ENCODE data around the gene TPX2.

The TPX2 gene

DNA sequence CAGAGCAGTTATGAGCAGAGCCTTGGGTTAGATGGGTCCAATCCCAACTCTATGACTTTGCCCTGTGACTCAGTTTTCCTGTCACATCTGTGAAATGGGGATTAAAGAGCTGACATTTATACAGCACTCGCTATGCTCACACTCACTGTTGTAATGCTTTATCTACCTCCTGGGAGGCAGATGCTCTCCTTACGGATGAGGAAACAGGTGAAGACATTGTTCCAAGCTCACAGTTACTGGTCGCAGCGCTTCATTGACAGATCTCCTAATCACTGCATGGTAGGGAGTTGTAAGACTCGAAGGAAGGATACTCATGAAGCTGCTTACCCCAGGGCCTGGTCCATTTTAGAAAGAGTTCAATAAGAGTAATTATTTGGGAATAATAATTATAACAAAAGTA lies 77.1 kb downstream of the TPX2 start:
- Mint-ChIP-seq H3K36me3 (ENCODE audit: low read depth) (no peaks in the 10 kb centered on the region), H3K27me3 (ENCODE audit: low read depth) (peaks cover 3% of the 10 kb centered on the region), H3K4me3 (no peak overlapping the region), H3K9me3 (no peaks in the 10 kb centered on the region), H3K27ac (no peak overlapping the region), H3K4me1 (peaks cover 64% of the 10 kb centered on the region)
- TF ChIP-seq, protein P1, sequence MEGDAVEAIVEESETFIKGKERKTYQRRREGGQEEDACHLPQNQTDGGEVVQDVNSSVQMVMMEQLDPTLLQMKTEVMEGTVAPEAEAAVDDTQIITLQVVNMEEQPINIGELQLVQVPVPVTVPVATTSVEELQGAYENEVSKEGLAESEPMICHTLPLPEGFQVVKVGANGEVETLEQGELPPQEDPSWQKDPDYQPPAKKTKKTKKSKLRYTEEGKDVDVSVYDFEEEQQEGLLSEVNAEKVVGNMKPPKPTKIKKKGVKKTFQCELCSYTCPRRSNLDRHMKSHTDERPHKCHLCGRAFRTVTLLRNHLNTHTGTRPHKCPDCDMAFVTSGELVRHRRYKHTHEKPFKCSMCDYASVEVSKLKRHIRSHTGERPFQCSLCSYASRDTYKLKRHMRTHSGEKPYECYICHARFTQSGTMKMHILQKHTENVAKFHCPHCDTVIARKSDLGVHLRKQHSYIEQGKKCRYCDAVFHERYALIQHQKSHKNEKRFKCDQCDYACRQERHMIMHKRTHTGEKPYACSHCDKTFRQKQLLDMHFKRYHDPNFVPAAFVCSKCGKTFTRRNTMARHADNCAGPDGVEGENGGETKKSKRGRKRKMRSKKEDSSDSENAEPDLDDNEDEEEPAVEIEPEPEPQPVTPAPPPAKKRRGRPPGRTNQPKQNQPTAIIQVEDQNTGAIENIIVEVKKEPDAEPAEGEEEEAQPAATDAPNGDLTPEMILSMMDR (IDR thresholded peaks at IDR 0.05; ENCODE audit: unreplicated experiment in 3 of 3): no peak

DNA sequence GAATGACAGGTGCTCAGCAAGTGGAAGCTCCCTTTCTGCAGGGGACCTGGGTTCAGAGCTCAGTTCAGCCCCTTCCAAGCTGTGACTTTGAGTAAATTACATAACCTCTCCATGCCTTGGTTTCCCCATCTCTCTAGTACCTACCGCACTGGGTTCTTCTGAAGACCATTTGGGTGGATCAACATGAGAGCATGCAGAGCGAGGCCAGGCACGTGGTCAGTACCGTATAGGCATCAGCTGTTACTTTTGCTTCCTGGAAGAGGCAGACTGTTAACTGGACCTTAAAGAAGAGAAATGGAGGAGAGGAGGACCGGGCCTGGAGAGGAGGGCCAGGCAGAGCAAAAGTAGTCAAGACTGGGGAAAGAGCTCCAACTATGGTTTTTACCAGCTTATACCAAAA lies 78.4 kb downstream of the TPX2 start:
- TF ChIP-seq, protein P1 (IDR thresholded peaks at IDR 0.05; ENCODE audit: unreplicated experiment in 3 of 3): no peak
- no peaks in the 10 kb centered on the region for H3K36me3 Mint-ChIP-seq (ENCODE audit: low read depth)
- H3K4me3 Mint-ChIP-seq: no peak overlapping the region
- H3K9me3 Mint-ChIP-seq: no peaks in the 10 kb centered on the region
- H3K27me3 Mint-ChIP-seq (ENCODE audit: low read depth): peaks cover 3% of the 10 kb centered on the region
- peaks cover 61% of the 10 kb centered on the region for H3K4me1 Mint-ChIP-seq
- H3K27ac Mint-ChIP-seq: no peak overlapping the region

DNA sequence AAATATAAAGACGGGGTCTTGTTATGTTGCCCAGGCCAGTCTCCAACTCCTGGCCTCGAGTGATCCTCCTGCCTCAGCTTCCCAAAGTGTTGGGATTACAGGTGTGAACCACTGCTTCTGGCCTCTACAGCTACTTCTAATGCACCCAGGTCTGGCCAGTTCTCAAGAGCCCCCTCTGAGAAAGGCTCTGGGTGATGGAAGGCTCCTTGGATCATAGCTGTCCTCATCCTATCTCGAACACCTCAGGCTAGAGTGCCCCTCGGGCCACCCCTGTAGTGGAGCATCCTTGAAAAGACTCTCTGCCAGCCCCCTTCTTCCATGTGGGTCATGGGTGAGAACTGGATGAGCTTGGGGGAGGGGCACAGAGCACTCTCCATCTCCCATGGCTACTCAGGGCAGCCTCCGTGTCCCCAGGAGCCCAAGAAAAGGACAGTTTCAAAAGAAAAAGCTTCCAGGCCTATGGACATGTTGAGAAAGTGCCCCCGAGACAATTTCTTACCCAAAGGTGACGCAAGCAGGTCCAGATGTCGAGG lies 79.4 kb downstream of the TPX2 start:
- H3K27me3 Mint-ChIP-seq (ENCODE audit: low read depth): peaks cover 3% of the 10 kb centered on the region
- H3K4me1 Mint-ChIP-seq: peaks cover 59% of the 10 kb centered on the region
- no peaks in the 10 kb centered on the region for H3K36me3 Mint-ChIP-seq (ENCODE audit: low read depth)
- no peaks in the 10 kb centered on the region for H3K9me3 Mint-ChIP-seq
- no peak overlapping the region for H3K27ac Mint-ChIP-seq
- TF ChIP-seq, protein P1 (IDR thresholded peaks at IDR 0.05; ENCODE audit: unreplicated experiment in 3 of 3): no peak
- no peak overlapping the region for H3K4me3 Mint-ChIP-seq

DNA sequence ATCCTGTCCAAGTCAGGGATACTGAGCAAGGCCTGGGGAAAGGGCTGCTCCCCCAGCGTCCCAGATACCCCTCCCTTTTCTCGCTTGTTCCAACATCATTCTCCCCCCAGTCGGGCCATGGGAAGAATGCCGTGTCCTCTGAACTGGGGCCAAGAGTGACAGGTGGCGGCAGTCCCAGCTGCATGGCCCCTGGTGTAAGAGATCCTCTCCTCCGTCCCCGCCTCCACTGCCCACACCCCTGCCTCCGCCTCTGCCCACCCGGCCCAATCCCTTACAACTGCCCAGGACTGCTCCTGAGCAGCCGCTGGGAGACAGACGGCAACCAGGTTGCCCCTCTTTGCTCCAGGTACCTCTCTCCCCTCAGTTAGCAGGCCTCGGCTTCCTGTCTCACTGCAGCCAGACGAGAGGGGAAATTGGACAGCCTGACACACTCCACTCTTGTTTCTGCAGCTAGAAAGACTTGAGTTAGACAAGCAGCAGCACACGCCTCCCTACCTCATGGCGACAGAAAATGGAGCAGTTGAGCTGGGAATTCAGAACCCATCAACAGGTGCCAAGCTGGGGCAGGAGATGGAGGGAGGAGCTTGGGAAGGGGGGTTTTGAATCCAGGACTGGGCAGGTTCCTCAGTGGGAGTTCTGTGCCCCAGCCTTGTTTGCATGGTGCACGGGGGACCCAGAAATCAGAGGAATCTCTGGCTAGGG lies 80.1 kb downstream of the TPX2 start, which contains the start of gene MYLK2:
TSS of gene MYLK2 (plus strand) at position 274 of the 702 bp plus-strand sequence. CDS start at position 499, 225 bp downstream.
- Mint-ChIP-seq H3K9me3 (no peaks in the 10 kb centered on the region), H3K27ac (no peak within 1 kb of the TSS), H3K27me3 (ENCODE audit: low read depth) (peaks cover 3% of the 10 kb centered on the region), H3K4me1 (peaks cover 66% of the 10 kb centered on the region), H3K36me3 (ENCODE audit: low read depth) (no peaks in the 10 kb centered on the region), H3K4me3 (peak within 1 kb of the TSS in 1 of 3 experiments; percentile 57)
- TF ChIP-seq, protein P1 (IDR thresholded peaks at IDR 0.05; ENCODE audit: unreplicated experiment in 3 of 3): no peak

DNA sequence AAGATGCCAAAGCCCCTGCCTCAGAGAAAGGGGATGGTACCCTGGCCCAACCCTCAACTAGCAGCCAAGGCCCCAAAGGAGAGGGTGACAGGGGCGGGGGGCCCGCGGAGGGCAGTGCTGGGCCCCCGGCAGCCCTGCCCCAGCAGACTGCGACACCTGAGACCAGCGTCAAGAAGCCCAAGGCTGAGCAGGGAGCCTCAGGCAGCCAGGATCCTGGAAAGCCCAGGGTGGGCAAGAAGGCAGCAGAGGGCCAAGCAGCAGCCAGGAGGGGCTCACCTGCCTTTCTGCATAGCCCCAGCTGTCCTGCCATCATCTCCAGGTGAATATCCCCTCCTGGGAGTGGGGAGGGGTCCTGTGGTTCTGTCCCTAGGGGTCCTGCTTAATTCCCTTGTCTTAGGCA lies 81.1 kb downstream of the TPX2 start:
- no peaks in the 10 kb centered on the region for H3K36me3 Mint-ChIP-seq (ENCODE audit: low read depth)
- no peaks in the 10 kb centered on the region for H3K9me3 Mint-ChIP-seq
- H3K4me1 Mint-ChIP-seq: peaks cover 62% of the 10 kb centered on the region
- peak overlapping the region in 1 of 3 experiments; percentile 18 for H3K4me3 Mint-ChIP-seq
- TF ChIP-seq, protein P1 (IDR thresholded peaks at IDR 0.05; ENCODE audit: unreplicated experiment in 3 of 3): no peak
- no peak overlapping the region for H3K27ac Mint-ChIP-seq
- H3K27me3 Mint-ChIP-seq (ENCODE audit: low read depth): peaks cover under 1% of the 10 kb centered on the region

DNA sequence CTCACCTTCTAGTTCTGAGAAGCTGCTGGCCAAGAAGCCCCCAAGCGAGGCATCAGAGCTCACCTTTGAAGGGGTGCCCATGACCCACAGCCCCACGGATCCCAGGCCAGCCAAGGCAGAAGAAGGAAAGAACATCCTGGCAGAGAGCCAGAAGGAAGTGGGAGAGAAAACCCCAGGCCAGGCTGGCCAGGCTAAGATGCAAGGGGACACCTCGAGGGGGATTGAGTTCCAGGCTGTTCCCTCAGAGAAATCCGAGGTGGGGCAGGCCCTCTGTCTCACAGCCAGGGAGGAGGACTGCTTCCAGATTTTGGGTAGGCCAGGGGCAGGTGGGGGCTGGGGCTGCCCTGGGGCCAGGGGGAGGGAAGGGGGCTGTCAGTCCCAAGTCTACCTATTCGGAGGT lies 82.3 kb downstream of the TPX2 start:
- H3K36me3 Mint-ChIP-seq (ENCODE audit: low read depth): no peaks in the 10 kb centered on the region
- TF ChIP-seq, protein P1 (IDR thresholded peaks at IDR 0.05; ENCODE audit: unreplicated experiment in 3 of 3): no peak
- no peaks in the 10 kb centered on the region for H3K9me3 Mint-ChIP-seq
- H3K4me1 Mint-ChIP-seq: peaks cover 55% of the 10 kb centered on the region
- no peak overlapping the region for H3K4me3 Mint-ChIP-seq
- no peaks in the 10 kb centered on the region for H3K27me3 Mint-ChIP-seq (ENCODE audit: low read depth)
- H3K27ac Mint-ChIP-seq: peak overlapping the region in 1 of 3 experiments; percentile 62
